ENCODE measurements around the gene CDK6. TPM values are rescaled to one million over a fixed set of nuclear protein-coding genes. Genes with fewer than 3 reads are reported as not detected.

The CDK6 gene
- total RNA-seq, 1 experiment from 2014 or later = 38.7 TPM

DNA sequence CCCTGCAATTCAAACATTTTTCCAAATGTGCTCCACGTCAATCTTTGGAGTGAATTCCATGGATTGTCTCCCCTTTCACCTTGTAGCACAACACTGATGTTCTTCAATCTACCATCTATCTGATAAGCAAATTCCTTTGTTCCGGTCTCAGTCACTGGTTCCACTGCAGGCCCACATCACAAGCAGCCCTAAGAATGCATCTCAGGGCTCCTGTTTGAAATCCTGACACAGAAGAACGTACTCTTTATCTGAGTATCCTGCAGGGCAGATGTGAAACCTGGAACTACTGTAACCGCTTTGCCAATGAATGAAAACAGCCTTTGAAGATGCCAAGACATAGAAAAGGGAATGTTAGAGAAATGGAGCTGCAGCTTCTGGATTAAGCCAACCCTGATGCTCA is 183.2 kb downstream of the CDK6 start:
- H2AFZ ChIP-seq (ENCODE audit: low read length) = no peak overlapping the region
- POLR2A ChIA-PET (ENCODE audit: unreplicated experiment) = no interaction called here
- no peak overlapping the region for H3K9ac ChIP-seq (ENCODE audit: low read length)
- no peak overlapping the region for H3K4me2 ChIP-seq (ENCODE audit: low read length)
- no peaks in the 10 kb centered on the region for H3K9me2 ChIP-seq (replicated peaks; ENCODE audit: low read length)
- H3K79me2 ChIP-seq (ENCODE audit: low read length) = no peaks in the 10 kb centered on the region
- no peak overlapping the region for H3K4me3 ChIP-seq (ENCODE audit: low read length)
- BruUV-seq (replicated peaks) = no TSS peak
- intact Hi-C loops (cut with micrococcal nuclease) = no loop called here
- no peaks in the 10 kb centered on the region for H4K20me1 ChIP-seq (ENCODE audit: low read length)
- no peak for ATAC-seq
- H3K9me3 ChIP-seq (ENCODE audit: low read length) = no peaks in the 10 kb centered on the region
- CTCF ChIA-PET = no interaction called here
- no peaks in the 10 kb centered on the region for H3K27me3 ChIP-seq (ENCODE audit: low read length)
- H3K27ac ChIP-seq (ENCODE audit: low read length) = no peak overlapping the region
- H3F3A ChIP-seq (ENCODE audit: low read length, unreplicated experiment) = no peaks in the 10 kb centered on the region
- TF ChIP-seq, protein P1, sequence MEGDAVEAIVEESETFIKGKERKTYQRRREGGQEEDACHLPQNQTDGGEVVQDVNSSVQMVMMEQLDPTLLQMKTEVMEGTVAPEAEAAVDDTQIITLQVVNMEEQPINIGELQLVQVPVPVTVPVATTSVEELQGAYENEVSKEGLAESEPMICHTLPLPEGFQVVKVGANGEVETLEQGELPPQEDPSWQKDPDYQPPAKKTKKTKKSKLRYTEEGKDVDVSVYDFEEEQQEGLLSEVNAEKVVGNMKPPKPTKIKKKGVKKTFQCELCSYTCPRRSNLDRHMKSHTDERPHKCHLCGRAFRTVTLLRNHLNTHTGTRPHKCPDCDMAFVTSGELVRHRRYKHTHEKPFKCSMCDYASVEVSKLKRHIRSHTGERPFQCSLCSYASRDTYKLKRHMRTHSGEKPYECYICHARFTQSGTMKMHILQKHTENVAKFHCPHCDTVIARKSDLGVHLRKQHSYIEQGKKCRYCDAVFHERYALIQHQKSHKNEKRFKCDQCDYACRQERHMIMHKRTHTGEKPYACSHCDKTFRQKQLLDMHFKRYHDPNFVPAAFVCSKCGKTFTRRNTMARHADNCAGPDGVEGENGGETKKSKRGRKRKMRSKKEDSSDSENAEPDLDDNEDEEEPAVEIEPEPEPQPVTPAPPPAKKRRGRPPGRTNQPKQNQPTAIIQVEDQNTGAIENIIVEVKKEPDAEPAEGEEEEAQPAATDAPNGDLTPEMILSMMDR (conservative IDR thresholded peaks at IDR 0.05; ENCODE audit: low read depth, low read length) = no peak
- no peak for TF ChIP-seq EZH2 (IDR thresholded peaks at IDR 0.05; ENCODE audit: low read length, unreplicated experiment)
- TF ChIP-seq EZH2phosphoT487 (IDR thresholded peaks at IDR 0.05; ENCODE audit: borderline replicate concordance, low read length) = no peak
- no peaks in the 10 kb centered on the region for H3K36me3 ChIP-seq (ENCODE audit: low read depth, low read length)
- H3K4me1 ChIP-seq (ENCODE audit: insufficient read depth, low read length) = no peaks in the 10 kb centered on the region
- no peak for DNase-seq

DNA sequence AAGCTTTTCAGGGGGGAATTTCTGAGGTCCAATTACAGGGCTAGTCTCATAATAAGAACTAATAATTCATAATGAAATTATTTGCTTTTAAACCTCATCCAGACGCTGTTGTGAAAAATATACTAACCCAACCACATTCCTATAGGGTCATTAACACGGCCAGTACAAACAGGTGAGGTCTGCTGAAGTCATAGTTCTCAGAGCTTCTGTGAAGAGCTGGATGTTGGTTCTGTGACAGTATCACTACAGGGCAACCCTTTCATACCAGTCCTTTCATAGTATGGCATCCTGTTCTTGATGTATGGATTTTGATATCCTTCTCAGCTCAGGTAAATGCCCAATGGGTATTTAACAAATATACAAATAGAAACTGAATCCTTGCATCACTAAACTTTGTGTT is 183.8 kb downstream of the CDK6 start:
- H3K4me1 ChIP-seq (ENCODE audit: insufficient read depth, low read length) = no peaks in the 10 kb centered on the region
- H3K9me3 ChIP-seq (ENCODE audit: low read length) = no peaks in the 10 kb centered on the region
- no peak overlapping the region for H3K9ac ChIP-seq (ENCODE audit: low read length)
- no peaks in the 10 kb centered on the region for H3K9me2 ChIP-seq (replicated peaks; ENCODE audit: low read length)
- H3K4me3 ChIP-seq (ENCODE audit: low read length) = no peak overlapping the region
- no peaks in the 10 kb centered on the region for H3K36me3 ChIP-seq (ENCODE audit: low read depth, low read length)
- ChIA-PET POLR2A (ENCODE audit: unreplicated experiment) (no interaction called here), CTCF (no interaction called here)
- H3K27me3 ChIP-seq (ENCODE audit: low read length) = no peaks in the 10 kb centered on the region
- ATAC-seq (no peak), DNase-seq (no peak)
- no peak overlapping the region for H3K27ac ChIP-seq (ENCODE audit: low read length)
- TF ChIP-seq EZH2 (IDR thresholded peaks at IDR 0.05; ENCODE audit: low read length, unreplicated experiment) = no peak
- no peak for TF ChIP-seq EZH2phosphoT487 (IDR thresholded peaks at IDR 0.05; ENCODE audit: borderline replicate concordance, low read length)
- H3K4me2 ChIP-seq (ENCODE audit: low read length) = no peak overlapping the region
- H4K20me1 ChIP-seq (ENCODE audit: low read length) = no peaks in the 10 kb centered on the region
- H3F3A ChIP-seq (ENCODE audit: low read length, unreplicated experiment) = no peaks in the 10 kb centered on the region
- intact Hi-C loops (cut with micrococcal nuclease) = no loop called here
- no peaks in the 10 kb centered on the region for H3K79me2 ChIP-seq (ENCODE audit: low read length)
- no peak overlapping the region for H2AFZ ChIP-seq (ENCODE audit: low read length)
- BruUV-seq (replicated peaks) = no TSS peak

DNA sequence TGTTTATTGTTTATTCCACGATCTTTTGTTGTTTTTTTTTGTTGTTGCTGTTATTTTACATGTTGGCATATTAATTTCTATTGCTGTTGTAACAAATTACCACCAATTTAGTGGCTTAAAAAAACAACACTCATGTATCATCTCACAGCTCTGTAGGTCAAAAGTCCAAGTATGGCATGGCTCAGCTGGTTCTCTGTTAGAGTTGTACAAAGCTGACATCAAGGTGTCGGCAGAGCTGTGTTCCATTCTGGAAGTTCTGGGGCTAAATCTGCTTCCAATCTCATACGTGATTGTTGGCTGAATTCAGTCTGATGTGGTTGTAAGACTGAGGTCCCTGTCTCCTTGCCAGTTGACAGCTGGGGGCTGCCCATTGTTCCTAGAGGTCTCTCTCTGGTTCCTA is 186.0 kb downstream of the CDK6 start:
- TF ChIP-seq EZH2 (IDR thresholded peaks at IDR 0.05; ENCODE audit: low read length, unreplicated experiment) (no peak), EZH2phosphoT487 (IDR thresholded peaks at IDR 0.05; ENCODE audit: borderline replicate concordance, low read length) (no peak)
- TF ChIP-seq, protein P1 (conservative IDR thresholded peaks at IDR 0.05; ENCODE audit: low read depth, low read length) = no peak
- ChIA-PET POLR2A (ENCODE audit: unreplicated experiment) (no interaction called here), CTCF (no interaction called here)
- peaks cover 20% of the 10 kb centered on the region for H3K4me1 ChIP-seq (ENCODE audit: insufficient read depth, low read length)
- H3F3A ChIP-seq (ENCODE audit: low read length, unreplicated experiment) = no peaks in the 10 kb centered on the region
- H2AFZ ChIP-seq (ENCODE audit: low read length) = no peak overlapping the region
- no peaks in the 10 kb centered on the region for H3K9me2 ChIP-seq (replicated peaks; ENCODE audit: low read length)
- no peaks in the 10 kb centered on the region for H3K79me2 ChIP-seq (ENCODE audit: low read length)
- no peak for ATAC-seq
- H4K20me1 ChIP-seq (ENCODE audit: low read length) = no peaks in the 10 kb centered on the region
- intact Hi-C loops (cut with micrococcal nuclease) = no loop called here
- no peaks in the 10 kb centered on the region for H3K27me3 ChIP-seq (ENCODE audit: low read length)
- no peak overlapping the region for H3K27ac ChIP-seq (ENCODE audit: low read length)
- H3K9ac ChIP-seq (ENCODE audit: low read length) = no peak overlapping the region
- H3K36me3 ChIP-seq (ENCODE audit: low read depth, low read length) = no peaks in the 10 kb centered on the region
- no peaks in the 10 kb centered on the region for H3K9me3 ChIP-seq (ENCODE audit: low read length)
- BruUV-seq (replicated peaks) = no TSS peak
- H3K4me2 ChIP-seq (ENCODE audit: low read length) = no peak overlapping the region
- DNase-seq = no peak
- H3K4me3 ChIP-seq (ENCODE audit: low read length) = no peak overlapping the region
